GM12878 (cell line): ENCODE results near the gene WBP1L.
"Not testable (repeated sequence)": the region's sequence is repeated elsewhere in the genome, so short reads cannot be mapped to it uniquely, and the experiment has no call there.

Experiments used
- SUZ12 ChIP-seq: fragments of 200-600 bp; sonication (generic); IDR thresholded peaks from one replicate; pipeline ENCODE4 v1.6.1; 2018; ENCODE audit warnings: antibody characterized with exemption, mild to moderate bottlenecking; ENCODE audit not compliant: unreplicated experiment
- TF ChIP-seq, protein P1 (sequence below): fragments of 450-650 bp; IDR thresholded peaks from 2 replicates; pipeline ENCODE4 v1.6.1; 2017; ENCODE audit warnings: mild to moderate bottlenecking, moderate library complexity

- TF ChIP-seq SUZ12, result not testable (repeated sequence)
- TF ChIP-seq, protein P1, sequence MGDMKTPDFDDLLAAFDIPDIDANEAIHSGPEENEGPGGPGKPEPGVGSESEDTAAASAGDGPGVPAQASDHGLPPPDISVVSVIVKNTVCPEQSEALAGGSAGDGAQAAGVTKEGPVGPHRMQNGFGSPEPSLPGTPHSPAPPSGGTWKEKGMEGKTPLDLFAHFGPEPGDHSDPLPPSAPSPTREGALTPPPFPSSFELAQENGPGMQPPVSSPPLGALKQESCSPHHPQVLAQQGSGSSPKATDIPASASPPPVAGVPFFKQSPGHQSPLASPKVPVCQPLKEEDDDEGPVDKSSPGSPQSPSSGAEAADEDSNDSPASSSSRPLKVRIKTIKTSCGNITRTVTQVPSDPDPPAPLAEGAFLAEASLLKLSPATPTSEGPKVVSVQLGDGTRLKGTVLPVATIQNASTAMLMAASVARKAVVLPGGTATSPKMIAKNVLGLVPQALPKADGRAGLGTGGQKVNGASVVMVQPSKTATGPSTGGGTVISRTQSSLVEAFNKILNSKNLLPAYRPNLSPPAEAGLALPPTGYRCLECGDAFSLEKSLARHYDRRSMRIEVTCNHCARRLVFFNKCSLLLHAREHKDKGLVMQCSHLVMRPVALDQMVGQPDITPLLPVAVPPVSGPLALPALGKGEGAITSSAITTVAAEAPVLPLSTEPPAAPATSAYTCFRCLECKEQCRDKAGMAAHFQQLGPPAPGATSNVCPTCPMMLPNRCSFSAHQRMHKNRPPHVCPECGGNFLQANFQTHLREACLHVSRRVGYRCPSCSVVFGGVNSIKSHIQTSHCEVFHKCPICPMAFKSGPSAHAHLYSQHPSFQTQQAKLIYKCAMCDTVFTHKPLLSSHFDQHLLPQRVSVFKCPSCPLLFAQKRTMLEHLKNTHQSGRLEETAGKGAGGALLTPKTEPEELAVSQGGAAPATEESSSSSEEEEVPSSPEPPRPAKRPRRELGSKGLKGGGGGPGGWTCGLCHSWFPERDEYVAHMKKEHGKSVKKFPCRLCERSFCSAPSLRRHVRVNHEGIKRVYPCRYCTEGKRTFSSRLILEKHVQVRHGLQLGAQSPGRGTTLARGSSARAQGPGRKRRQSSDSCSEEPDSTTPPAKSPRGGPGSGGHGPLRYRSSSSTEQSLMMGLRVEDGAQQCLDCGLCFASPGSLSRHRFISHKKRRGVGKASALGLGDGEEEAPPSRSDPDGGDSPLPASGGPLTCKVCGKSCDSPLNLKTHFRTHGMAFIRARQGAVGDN, result not testable (repeated sequence)
Measured at GRCh38 chr10:102843139-102843538, 99.4 kb downstream of the WBP1L start.
